NCI-H1436 (cell line): ENCODE data around the gene CDK1.

Experiments
- DNase-seq: peaks from one replicate; lab custom pipeline; 2025; lab: John Stamatoyannopoulos, UW

The CDK1 gene

DNA sequence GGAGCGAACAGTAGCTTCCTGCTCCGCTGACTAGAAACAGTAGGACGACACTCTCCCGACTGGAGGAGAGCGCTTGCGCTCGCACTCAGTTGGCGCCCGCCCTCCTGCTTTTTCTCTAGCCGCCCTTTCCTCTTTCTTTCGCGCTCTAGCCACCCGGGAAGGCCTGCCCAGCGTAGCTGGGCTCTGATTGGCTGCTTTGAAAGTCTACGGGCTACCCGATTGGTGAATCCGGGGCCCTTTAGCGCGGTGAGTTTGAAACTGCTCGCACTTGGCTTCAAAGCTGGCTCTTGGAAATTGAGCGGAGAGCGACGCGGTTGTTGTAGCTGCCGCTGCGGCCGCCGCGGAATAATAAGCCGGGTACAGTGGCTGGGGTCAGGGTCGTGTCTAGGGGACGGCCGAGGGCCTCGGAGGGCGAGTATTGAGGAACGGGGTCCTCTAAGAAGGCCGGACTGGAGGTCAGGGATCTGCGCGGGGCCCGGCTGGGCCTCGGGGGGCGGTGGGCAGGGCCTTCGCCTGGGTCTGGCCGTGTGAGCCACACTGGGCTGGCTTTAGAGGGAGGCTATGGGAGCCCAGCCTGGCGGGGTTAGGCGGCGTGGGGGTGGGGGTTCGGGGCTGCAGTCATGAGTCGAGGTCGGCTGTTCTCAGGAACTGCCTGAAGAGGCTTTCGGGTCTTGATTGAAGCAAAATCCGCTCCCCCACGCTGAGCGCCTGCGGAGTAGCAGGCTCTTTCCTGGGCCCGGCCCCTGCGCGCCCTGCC is at the start of gene CDK1:
CDK1 (plus strand) TSS at position 265 of the 757 bp plus-strand sequence. CDS start 1,688 bp downstream, outside the sequence.
- DNase-seq, result peak; percentile 98

- DNase-seq, result no peak
Observed at GRCh38 chr10:60729106-60729505, 49.2 kb upstream of the CDK1 start.

DNA sequence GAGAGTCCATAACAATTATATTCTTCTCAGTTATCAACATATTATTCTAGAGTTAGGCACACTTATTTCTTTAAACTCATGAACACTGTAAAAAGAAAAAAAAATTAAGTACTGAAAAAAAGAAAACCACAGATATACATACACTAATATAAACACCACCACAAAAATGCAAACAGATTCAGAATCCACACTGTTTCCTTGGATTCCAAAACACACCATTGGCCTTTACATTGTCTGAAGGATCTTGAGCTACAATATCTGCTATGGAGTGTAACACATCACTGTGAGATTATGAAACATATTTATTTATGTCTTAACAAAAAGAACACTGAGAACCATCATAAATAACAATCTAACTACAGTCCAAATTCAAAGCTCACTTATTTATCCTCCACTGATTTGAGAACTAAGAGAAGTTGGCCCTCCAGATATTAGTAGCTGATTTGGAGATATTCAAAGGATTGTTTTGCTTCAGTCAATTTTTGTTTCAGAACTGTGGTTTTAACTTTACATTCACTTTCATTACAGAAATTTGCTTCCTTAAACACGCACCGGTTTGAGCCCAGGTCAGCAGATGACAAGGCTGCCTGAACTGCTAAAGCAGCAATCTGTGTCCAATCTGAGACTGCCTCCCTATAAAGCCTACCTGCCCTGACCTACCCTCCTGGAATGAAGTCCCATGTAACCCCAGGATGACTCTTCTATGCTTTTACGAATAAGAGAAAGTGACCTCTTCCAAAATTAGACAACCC is 47.0 kb upstream of the CDK1 start:
- DNase-seq, result no peak

- peak; percentile 27 for DNase-seq
Observed at GRCh38 chr10:60732198-60732806, 46.0 kb upstream of the CDK1 start.

GRCh38 chr10:60732807-60733516 is 45.3 kb upstream of the CDK1 start:
- DNase-seq, result peak; percentile 9

- no peak for DNase-seq
Observed at GRCh38 chr10:60733517-60733822, 44.8 kb upstream of the CDK1 start.

DNA sequence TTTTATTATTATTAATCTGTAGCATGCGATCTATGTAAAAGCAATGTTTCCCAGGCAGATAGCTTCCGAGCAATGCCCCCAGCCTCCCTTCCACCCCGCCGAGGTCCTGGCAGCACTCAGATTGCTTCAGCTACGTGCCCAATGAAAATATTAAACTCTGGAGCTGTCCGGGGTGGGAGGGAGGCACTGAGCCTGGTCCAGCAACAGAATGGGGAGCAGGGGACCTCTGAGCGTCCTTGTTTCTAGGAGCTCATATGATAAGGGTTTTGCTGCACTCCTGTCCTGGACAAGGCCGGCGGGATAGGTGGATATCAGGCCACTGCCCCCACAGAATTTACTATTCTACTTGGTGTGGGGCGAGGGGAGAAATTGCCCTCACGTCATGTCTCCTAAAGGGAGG is 44.5 kb upstream of the CDK1 start:
- DNase-seq, result no peak

GRCh38 chr10:60734226-60734625 is 44.1 kb upstream of the CDK1 start:
- no peak for DNase-seq

- DNase-seq, result no peak
Observed at GRCh38 chr10:60735244-60735643, 43.0 kb upstream of the CDK1 start.

GRCh38 chr10:60737242-60737641 is 41.0 kb upstream of the CDK1 start:
- DNase-seq, result no peak

DNA sequence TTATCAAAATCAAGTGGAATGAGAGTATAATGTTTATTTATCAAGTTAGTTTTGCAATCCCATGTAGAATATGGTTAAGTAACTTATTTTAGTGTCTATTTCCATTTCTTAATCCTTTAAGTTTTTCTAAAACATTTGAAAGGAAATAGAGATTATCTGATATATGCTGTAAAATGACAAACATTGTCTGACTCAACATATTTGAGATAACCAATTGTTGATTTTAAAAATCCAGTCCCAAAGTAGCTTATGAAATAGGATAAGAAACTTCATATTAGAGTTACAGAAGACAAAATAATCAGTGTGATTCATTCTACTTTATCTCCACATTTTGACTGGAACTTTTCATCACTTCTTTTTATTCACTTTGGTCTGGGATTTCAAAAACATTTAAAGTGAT is 38.7 kb upstream of the CDK1 start:
- DNase-seq, result no peak

DNA sequence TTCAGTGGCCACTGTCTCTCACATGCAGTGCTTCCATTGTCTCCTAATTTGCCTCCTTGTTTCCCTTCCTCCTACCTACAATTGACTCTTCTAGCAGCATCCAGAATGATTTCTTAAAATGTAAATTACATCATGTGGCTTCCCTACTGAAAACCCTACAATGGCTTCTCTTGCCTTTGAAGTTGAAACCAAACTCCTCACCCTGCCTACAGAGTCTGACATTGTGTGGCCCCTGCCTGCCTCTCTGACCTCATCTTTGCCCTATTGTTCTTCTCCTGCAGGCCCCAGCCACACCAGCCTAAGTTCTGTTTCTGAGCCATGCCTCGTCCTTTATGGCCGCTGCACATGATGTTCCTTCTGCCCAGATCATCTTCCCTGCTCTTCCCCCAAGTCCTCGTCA is 35.8 kb upstream of the CDK1 start:
- DNase-seq, result no peak

GRCh38 chr10:60747817-60748469 is 30.3 kb upstream of the CDK1 start:
- DNase-seq, result no peak

DNA sequence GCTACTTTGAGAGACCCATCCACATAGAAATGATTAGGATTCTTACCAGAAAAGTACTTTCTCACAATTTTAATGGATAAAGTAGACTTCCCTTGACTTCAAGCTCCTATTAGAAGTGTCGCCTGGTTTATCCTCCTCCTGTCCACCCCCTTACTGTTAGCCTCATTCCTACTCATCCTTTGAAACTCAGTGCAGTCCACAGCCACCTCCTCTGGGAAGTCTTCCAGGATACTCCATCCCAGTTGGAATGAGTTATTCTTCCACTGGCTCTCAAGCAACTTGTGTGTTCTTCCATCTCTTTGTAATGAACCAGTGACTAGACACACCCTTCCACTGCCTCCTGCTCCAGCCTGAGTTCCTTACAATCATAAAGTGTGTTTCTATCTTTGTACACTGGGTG is 25.1 kb upstream of the CDK1 start:
- DNase-seq, result no peak

DNA sequence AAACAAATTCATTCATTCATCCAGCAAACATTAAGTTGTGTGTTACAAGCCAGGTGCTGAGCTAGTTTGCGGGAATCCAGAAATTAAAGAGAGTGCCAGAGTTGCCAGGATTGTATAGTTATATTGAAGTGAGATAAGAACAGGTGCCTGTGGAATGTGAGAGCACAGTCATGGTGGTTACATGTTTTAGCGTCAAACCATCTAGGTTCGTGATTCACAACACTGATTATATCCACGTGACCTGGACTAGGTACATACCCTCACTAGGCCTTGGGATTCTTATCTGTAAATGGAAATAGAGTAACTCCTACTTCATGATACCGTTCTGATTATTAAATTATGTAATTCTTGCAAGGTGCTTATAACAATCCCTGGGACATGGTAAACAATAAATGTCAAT is 24.5 kb upstream of the CDK1 start:
- no peak for DNase-seq

DNA sequence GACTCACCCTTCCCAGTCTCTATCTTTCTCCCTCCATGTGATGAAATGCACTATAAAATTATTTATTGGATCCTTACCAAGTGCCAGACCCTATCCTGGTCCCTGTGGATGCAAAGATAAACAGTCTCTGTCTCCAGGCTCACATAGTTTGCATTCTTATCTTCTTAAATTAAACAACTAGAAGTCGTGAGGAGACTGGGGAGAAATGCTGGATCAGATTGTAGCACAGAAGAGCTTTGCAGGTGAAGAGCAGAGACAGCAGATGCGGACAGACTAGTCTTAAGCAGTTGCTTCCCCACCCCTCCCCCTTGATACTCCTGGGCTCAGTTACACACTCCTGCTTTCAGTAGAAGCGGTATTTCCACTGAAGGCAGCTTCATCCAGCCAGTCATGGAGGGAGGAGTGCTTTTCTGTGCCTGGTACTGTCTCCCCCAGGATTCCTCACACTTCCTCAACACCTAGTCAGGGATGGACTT is 20.8 kb upstream of the CDK1 start:
- no peak for DNase-seq

- DNase-seq, result no peak
Observed at GRCh38 chr10:60759181-60759580, 19.1 kb upstream of the CDK1 start.

DNA sequence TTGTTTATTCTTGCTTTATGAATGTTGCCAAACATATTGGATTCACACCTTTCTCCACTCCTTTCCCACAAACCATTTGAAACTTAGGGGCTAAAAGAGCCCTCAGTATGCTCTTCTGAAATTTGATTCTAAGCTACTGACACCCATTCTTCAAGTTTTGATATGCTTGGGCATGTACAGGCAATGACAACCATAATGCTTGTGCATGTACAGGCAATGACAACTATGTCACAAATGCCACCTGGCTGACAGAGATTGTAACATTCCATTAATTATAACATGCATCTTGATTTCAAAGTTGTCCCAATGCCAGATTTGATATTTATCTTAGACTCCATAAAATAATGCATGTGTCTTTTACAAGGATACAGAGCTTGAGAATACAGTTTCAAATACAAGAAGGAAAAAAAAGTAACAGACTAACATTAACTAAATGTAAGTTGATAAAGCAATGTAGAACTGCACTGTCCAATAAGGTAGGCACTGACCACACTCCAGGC is 17.5 kb upstream of the CDK1 start:
- DNase-seq, result no peak

DNA sequence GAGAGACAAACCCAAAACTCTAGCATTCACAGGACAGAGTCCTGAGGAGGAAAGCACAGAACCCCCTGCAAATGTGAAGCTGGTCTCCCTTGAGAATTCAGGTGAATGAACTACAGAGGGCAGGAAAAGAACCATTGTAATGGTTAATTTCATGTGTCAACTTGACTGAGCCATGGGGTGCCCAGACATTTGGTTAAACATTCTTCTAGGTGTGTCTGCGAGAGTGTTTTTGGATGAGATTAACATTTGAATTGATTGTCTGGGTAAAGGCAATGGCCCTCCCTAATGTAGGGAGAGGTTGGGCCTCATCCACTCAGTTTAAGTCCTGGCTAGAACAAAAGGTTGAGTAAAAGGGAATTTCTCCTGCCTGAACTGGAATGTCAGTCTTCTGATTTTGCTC is 15.7 kb upstream of the CDK1 start:
- DNase-seq, result no peak

- no peak for DNase-seq
Observed at GRCh38 chr10:60767424-60767823, 10.9 kb upstream of the CDK1 start.

GRCh38 chr10:60769406-60769805 is 8.9 kb upstream of the CDK1 start:
- DNase-seq, result no peak

- no peak for DNase-seq
Observed at GRCh38 chr10:60777696-60778213, 523 bp upstream of the CDK1 start.
